Measurements from ENCODE around the gene ATP7B. TPM values are rescaled to one million over a fixed set of nuclear protein-coding genes. Genes with fewer than 3 reads are reported as not detected.

The ATP7B gene
- total RNA-seq, 6 experiments from 2014 or later: 0.81 to 4.8 (median 1.1) TPM

- H3K4me1 Mint-ChIP-seq (ENCODE audit: low read depth): no peaks in the 10 kb centered on the region
- no peak overlapping the region for H3K4me3 Mint-ChIP-seq
- 0 out of 2 replicates have a peak, but pooled peaks cover 6% of the 10 kb centered on the region for H3K36me3 Mint-ChIP-seq (ENCODE audit: low read depth)
- TF ChIP-seq, protein P1, sequence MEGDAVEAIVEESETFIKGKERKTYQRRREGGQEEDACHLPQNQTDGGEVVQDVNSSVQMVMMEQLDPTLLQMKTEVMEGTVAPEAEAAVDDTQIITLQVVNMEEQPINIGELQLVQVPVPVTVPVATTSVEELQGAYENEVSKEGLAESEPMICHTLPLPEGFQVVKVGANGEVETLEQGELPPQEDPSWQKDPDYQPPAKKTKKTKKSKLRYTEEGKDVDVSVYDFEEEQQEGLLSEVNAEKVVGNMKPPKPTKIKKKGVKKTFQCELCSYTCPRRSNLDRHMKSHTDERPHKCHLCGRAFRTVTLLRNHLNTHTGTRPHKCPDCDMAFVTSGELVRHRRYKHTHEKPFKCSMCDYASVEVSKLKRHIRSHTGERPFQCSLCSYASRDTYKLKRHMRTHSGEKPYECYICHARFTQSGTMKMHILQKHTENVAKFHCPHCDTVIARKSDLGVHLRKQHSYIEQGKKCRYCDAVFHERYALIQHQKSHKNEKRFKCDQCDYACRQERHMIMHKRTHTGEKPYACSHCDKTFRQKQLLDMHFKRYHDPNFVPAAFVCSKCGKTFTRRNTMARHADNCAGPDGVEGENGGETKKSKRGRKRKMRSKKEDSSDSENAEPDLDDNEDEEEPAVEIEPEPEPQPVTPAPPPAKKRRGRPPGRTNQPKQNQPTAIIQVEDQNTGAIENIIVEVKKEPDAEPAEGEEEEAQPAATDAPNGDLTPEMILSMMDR (IDR thresholded peaks at IDR 0.05): no peak
- H3K27me3 Mint-ChIP-seq (ENCODE audit: insufficient read depth): peaks cover 9% of the 10 kb centered on the region
- no peak overlapping the region for H3K27ac Mint-ChIP-seq
- DNase-seq: no peak
- no peaks in the 10 kb centered on the region for H3K9me3 Mint-ChIP-seq
Observed at GRCh38 chr13:51966186-51966585, 45.1 kb downstream of the ATP7B start.

- TF ChIP-seq, protein P1 (IDR thresholded peaks at IDR 0.05): no peak
- H3K4me1 Mint-ChIP-seq (ENCODE audit: low read depth): no peaks in the 10 kb centered on the region
- no peak for DNase-seq
Observed at GRCh38 chr13:51961493-51962403, 49.5 kb downstream of the ATP7B start.

DNA sequence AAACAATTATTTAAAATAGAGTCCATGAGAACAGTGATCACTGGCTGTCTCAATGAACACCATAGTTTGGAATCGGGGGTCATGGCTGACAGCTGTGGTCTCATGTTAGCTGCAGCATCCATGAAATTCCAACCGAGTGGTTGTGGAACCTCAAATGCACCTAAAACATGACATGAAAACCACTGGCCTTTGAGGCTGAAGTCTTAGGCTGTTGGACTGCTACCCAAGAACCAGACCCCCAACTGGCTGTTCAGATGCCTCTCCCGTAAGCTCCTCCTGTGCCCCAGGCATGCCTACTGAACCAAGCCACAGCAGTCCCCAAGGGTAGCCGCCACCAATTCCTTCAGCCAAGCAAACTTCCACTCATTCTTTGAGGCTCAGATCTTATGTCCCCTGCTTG lies 50.5 kb downstream of the ATP7B start:
- no peak overlapping the region for H3K27ac Mint-ChIP-seq
- H3K4me1 Mint-ChIP-seq (ENCODE audit: low read depth): no peaks in the 10 kb centered on the region
- TF ChIP-seq, protein P1 (IDR thresholded peaks at IDR 0.05): no peak
- no peak for DNase-seq
- H3K9me3 Mint-ChIP-seq: no peaks in the 10 kb centered on the region
- H3K36me3 Mint-ChIP-seq (ENCODE audit: low read depth): no peaks in the 10 kb centered on the region
- no peak overlapping the region for H3K4me3 Mint-ChIP-seq
- H3K27me3 Mint-ChIP-seq (ENCODE audit: insufficient read depth): peaks cover 12% of the 10 kb centered on the region

More at GRCh38 chr13:51961493-51962403, 49.5 kb downstream of the ATP7B start:
- Mint-ChIP-seq H3K27ac (no peak overlapping the region), H3K9me3 (no peaks in the 10 kb centered on the region), H3K36me3 (ENCODE audit: low read depth) (no peaks in the 10 kb centered on the region), H3K4me3 (no peak overlapping the region), H3K27me3 (ENCODE audit: insufficient read depth) (peaks cover 10% of the 10 kb centered on the region)

- Mint-ChIP-seq H3K27ac (no peak overlapping the region), H3K9me3 (no peaks in the 10 kb centered on the region), H3K27me3 (ENCODE audit: insufficient read depth) (peaks cover 7% of the 10 kb centered on the region), H3K36me3 (ENCODE audit: low read depth) (no peaks in the 10 kb centered on the region), H3K4me1 (ENCODE audit: low read depth) (no peaks in the 10 kb centered on the region), H3K4me3 (no peak overlapping the region)
- TF ChIP-seq, protein P1 (IDR thresholded peaks at IDR 0.05): no peak
- DNase-seq: no peak
Observed at GRCh38 chr13:51959773-51960172, 51.5 kb downstream of the ATP7B start.

GRCh38 chr13:51958217-51958547 lies 53.1 kb downstream of the ATP7B start:
- peaks cover 14% of the 10 kb centered on the region for H3K27me3 Mint-ChIP-seq (ENCODE audit: insufficient read depth)
- H3K27ac Mint-ChIP-seq: no peak overlapping the region
- H3K4me3 Mint-ChIP-seq: no peak overlapping the region
- TF ChIP-seq, protein P1 (IDR thresholded peaks at IDR 0.05): no peak
- H3K4me1 Mint-ChIP-seq (ENCODE audit: low read depth): no peaks in the 10 kb centered on the region
- no peaks in the 10 kb centered on the region for H3K36me3 Mint-ChIP-seq (ENCODE audit: low read depth)
- DNase-seq: no peak
- no peaks in the 10 kb centered on the region for H3K9me3 Mint-ChIP-seq

Measured in HFFc6 (cell line).